ENCODE data around the gene CNBD2.

The CNBD2 gene

DNA sequence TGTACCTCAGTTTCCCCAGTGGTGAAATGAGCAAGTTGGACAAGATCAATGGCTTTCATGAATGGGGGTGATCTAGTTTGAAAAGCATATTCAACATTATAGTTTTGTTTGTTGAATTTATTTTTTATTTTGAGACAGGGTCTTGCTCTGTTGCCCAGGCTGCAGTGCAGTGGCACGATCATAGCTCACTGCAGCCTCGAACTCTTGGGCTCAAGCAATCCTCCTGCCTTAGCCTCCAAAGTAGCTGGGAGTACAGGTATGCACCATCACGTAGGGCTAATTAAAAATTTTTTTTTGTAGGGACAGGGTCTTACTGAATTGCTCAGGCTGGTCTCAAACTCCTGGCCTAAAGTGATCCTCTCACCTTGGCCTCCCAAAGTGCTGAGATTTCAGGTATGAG lies 63.4 kb downstream of the CNBD2 start:
- TF ChIP-seq CREB1 (IDR thresholded peaks at IDR 0.05; ENCODE audit: low read depth): no peak
- TF ChIP-seq EP300 (IDR thresholded peaks at IDR 0.05; ENCODE audit: borderline replicate concordance): no peak
- TF ChIP-seq TEAD4 (IDR thresholded peaks at IDR 0.05): no peak
- TF ChIP-seq NFIC (IDR thresholded peaks at IDR 0.05): no peak
- TF ChIP-seq TAF1 (IDR thresholded peaks at IDR 0.05; ENCODE audit: low read depth): no peak
- no peak for TF ChIP-seq TCF12 (IDR thresholded peaks at IDR 0.05; ENCODE audit: low read depth)
- no peak for TF ChIP-seq EGR1 (IDR thresholded peaks at IDR 0.05)
- TF ChIP-seq, protein P1, sequence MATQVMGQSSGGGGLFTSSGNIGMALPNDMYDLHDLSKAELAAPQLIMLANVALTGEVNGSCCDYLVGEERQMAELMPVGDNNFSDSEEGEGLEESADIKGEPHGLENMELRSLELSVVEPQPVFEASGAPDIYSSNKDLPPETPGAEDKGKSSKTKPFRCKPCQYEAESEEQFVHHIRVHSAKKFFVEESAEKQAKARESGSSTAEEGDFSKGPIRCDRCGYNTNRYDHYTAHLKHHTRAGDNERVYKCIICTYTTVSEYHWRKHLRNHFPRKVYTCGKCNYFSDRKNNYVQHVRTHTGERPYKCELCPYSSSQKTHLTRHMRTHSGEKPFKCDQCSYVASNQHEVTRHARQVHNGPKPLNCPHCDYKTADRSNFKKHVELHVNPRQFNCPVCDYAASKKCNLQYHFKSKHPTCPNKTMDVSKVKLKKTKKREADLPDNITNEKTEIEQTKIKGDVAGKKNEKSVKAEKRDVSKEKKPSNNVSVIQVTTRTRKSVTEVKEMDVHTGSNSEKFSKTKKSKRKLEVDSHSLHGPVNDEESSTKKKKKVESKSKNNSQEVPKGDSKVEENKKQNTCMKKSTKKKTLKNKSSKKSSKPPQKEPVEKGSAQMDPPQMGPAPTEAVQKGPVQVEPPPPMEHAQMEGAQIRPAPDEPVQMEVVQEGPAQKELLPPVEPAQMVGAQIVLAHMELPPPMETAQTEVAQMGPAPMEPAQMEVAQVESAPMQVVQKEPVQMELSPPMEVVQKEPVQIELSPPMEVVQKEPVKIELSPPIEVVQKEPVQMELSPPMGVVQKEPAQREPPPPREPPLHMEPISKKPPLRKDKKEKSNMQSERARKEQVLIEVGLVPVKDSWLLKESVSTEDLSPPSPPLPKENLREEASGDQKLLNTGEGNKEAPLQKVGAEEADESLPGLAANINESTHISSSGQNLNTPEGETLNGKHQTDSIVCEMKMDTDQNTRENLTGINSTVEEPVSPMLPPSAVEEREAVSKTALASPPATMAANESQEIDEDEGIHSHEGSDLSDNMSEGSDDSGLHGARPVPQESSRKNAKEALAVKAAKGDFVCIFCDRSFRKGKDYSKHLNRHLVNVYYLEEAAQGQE (IDR thresholded peaks at IDR 0.05; ENCODE audit: low read depth): no peak
- TF ChIP-seq YY1 (IDR thresholded peaks at IDR 0.05; ENCODE audit: low read depth): no peak
- TF ChIP-seq, protein P2, sequence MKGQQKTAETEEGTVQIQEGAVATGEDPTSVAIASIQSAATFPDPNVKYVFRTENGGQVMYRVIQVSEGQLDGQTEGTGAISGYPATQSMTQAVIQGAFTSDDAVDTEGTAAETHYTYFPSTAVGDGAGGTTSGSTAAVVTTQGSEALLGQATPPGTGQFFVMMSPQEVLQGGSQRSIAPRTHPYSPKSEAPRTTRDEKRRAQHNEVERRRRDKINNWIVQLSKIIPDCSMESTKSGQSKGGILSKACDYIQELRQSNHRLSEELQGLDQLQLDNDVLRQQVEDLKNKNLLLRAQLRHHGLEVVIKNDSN (IDR thresholded peaks at IDR 0.05): no peak
- TF ChIP-seq CEBPB (IDR thresholded peaks at IDR 0.05): no peak
- no peak for TF ChIP-seq FOXM1 (IDR thresholded peaks at IDR 0.05; ENCODE audit: borderline replicate concordance, low read depth)
- TF ChIP-seq, protein P3, sequence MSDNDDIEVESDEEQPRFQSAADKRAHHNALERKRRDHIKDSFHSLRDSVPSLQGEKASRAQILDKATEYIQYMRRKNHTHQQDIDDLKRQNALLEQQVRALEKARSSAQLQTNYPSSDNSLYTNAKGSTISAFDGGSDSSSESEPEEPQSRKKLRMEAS (IDR thresholded peaks at IDR 0.05): no peak
- TF ChIP-seq ZBTB7A (IDR thresholded peaks at IDR 0.05; ENCODE audit: low read depth): no peak
- no peak for TF ChIP-seq RAD21 (IDR thresholded peaks at IDR 0.05; ENCODE audit: low read depth)

DNA sequence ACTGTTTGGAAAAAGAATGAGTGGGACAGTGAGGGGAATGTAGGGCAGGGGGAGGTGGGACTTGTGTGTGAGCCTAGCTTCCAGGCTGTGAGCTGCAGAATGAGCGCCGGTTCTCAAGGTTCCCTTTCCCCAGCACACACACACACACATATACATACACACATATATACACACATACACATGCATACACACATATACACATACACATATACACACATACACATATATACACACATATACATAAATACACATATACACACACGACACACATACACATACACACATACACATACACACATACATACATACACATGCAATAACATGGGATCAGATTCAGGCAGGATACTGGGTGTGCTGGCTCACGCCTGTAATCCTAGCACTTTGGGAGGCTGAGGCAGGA lies 66.5 kb downstream of the CNBD2 start:
- TF ChIP-seq EP300 (IDR thresholded peaks at IDR 0.05; ENCODE audit: borderline replicate concordance) (no peak), RAD21 (IDR thresholded peaks at IDR 0.05; ENCODE audit: low read depth) (no peak), TAF1 (IDR thresholded peaks at IDR 0.05; ENCODE audit: low read depth) (no peak), TCF12 (IDR thresholded peaks at IDR 0.05; ENCODE audit: low read depth) (no peak), TEAD4 (IDR thresholded peaks at IDR 0.05) (no peak), YY1 (IDR thresholded peaks at IDR 0.05; ENCODE audit: low read depth) (no peak), NFIC (IDR thresholded peaks at IDR 0.05) (no peak), FOXM1 (IDR thresholded peaks at IDR 0.05; ENCODE audit: borderline replicate concordance, low read depth) (no peak)
- TF ChIP-seq, protein P1 (IDR thresholded peaks at IDR 0.05; ENCODE audit: low read depth): no peak
- TF ChIP-seq, protein P3 (IDR thresholded peaks at IDR 0.05): no peak

DNA sequence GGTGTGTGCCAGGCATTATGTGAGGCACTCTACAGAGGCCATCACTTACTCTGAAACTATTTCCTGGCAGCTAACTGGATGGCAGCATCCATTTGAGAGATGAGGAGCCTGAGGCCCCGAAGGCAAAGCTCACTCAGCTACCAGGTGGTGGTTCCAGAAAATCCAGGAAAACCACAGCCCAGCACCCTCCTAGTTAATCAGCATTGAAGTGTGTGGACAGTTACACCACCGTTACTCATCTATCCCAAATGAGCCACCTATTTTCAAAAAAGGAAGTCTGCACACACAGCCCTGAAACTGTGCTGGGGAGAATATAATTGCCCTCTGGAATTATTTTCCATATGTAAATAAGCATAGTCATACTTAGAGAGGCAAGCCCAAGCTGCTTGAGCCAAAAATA lies 67.4 kb downstream of the CNBD2 start:
- TF ChIP-seq FOXM1 (IDR thresholded peaks at IDR 0.05; ENCODE audit: borderline replicate concordance, low read depth) (no peak), YY1 (IDR thresholded peaks at IDR 0.05; ENCODE audit: low read depth) (no peak), NFIC (IDR thresholded peaks at IDR 0.05) (no peak), TCF12 (IDR thresholded peaks at IDR 0.05; ENCODE audit: low read depth) (no peak)

DNA sequence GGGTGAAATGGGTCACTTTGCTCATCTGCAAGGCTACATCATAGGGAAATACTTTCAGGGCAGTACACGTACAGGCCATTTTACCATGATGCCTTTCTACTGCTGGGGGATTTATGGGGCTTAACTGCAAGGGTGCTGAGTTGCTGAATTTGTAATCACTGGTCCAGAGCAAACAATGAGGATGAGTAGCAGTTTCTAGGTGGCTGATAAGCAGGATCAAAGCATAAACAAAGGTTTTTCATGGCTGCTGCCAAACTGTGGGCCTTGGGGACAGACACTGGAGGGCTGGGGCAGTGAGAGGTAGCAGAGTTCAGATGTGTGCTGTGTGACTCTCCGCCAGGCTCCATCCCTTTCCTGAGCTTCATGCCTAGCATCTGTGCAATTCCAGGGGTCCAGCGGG lies 68.3 kb downstream of the CNBD2 start:
- no peak for TF ChIP-seq TAF1 (IDR thresholded peaks at IDR 0.05; ENCODE audit: low read depth)
- TF ChIP-seq NFIC (IDR thresholded peaks at IDR 0.05): no peak
- TF ChIP-seq, protein P3 (IDR thresholded peaks at IDR 0.05): no peak
- TF ChIP-seq EP300 (IDR thresholded peaks at IDR 0.05; ENCODE audit: borderline replicate concordance): no peak
- no peak for TF ChIP-seq EGR1 (IDR thresholded peaks at IDR 0.05)
- TF ChIP-seq, protein P2 (IDR thresholded peaks at IDR 0.05): no peak
- no peak for TF ChIP-seq FOXM1 (IDR thresholded peaks at IDR 0.05; ENCODE audit: borderline replicate concordance, low read depth)
- TF ChIP-seq YY1 (IDR thresholded peaks at IDR 0.05; ENCODE audit: low read depth): no peak
- TF ChIP-seq CEBPB (IDR thresholded peaks at IDR 0.05): no peak
- TF ChIP-seq TEAD4 (IDR thresholded peaks at IDR 0.05): no peak
- TF ChIP-seq ZBTB7A (IDR thresholded peaks at IDR 0.05; ENCODE audit: low read depth): no peak
- TF ChIP-seq, protein P1 (IDR thresholded peaks at IDR 0.05; ENCODE audit: low read depth): no peak
- no peak for TF ChIP-seq TCF12 (IDR thresholded peaks at IDR 0.05; ENCODE audit: low read depth)

All from Ishikawa (cell line).